ENCODE data around the gene PDZD2.
"Not testable (repeated sequence)": the region's sequence is repeated elsewhere in the genome, so short reads cannot be mapped to it uniquely, and the experiment has no call there.

Gene PDZD2

GRCh38 chr5:31987985-31988710, 349.2 kb downstream of the PDZD2 start:
- peak; percentile 96 for DNase-seq

- DNase-seq = no peak
Measured at GRCh38 chr5:31990081-31990650, 351.2 kb downstream of the PDZD2 start.

- DNase-seq = no peak
Measured at GRCh38 chr5:31990701-31991110, 351.8 kb downstream of the PDZD2 start.

GRCh38 chr5:31992377-31992776, 353.4 kb downstream of the PDZD2 start:
- no peak for DNase-seq

- no peak for DNase-seq
Measured at GRCh38 chr5:31993165-31993961, 354.4 kb downstream of the PDZD2 start.

GRCh38 chr5:31995006-31995405, 356.1 kb downstream of the PDZD2 start:
- no peak for DNase-seq

- DNase-seq = no peak
Measured at GRCh38 chr5:31995714-31996113, 356.8 kb downstream of the PDZD2 start.

- no peak for DNase-seq
Measured at GRCh38 chr5:31996909-31997308, 358.0 kb downstream of the PDZD2 start.

- no peak for DNase-seq
Measured at GRCh38 chr5:31999470-31999869, 360.5 kb downstream of the PDZD2 start.

- DNase-seq = no peak
Measured at GRCh38 chr5:32000731-32001130, 361.8 kb downstream of the PDZD2 start.

- no peak for DNase-seq
Measured at GRCh38 chr5:32001284-32001683, 362.4 kb downstream of the PDZD2 start.

GRCh38 chr5:32001707-32002106, 362.8 kb downstream of the PDZD2 start:
- DNase-seq = no peak

GRCh38 chr5:32002755-32003154, 363.8 kb downstream of the PDZD2 start:
- DNase-seq = no peak

GRCh38 chr5:32003981-32004380, 365.1 kb downstream of the PDZD2 start:
- DNase-seq = no peak

- DNase-seq = no peak
Measured at GRCh38 chr5:32004404-32004803, 365.5 kb downstream of the PDZD2 start.

- DNase-seq = no peak
Measured at GRCh38 chr5:32008746-32009145, 369.8 kb downstream of the PDZD2 start.

- no peak for DNase-seq
Measured at GRCh38 chr5:32013658-32014057, 374.7 kb downstream of the PDZD2 start.

- no peak for DNase-seq
Measured at GRCh38 chr5:32014096-32014745, 375.3 kb downstream of the PDZD2 start.

GRCh38 chr5:32015262-32015661, 376.3 kb downstream of the PDZD2 start:
- DNase-seq = not testable (repeated sequence)

GRCh38 chr5:32017692-32018367, 378.9 kb downstream of the PDZD2 start:
- no peak for DNase-seq

GRCh38 chr5:32018476-32019436, 379.8 kb downstream of the PDZD2 start:
- no peak for DNase-seq

- DNase-seq = no peak
Measured at GRCh38 chr5:32020271-32020670, 381.3 kb downstream of the PDZD2 start.

Measured in amniotic stem cell (primary cell).